A549 (cell line): ENCODE measurements around the gene RXRA.

Source experiments
- BHLHE40 ChIP-seq: IDR thresholded peaks from 2 replicates; pipeline ENCODE4 v1.6.1; 2012; ENCODE audit warnings: low read depth, low read length, inconsistent platforms
- CTCF ChIP-seq: fragments of >200 bp; sonication (Bioruptor Twin); formaldehyde crosslinking; IDR thresholded peaks from 3 replicates; pipeline ENCODE4 v1.5.1; 2016
- EHMT2 ChIP-seq: fragments of 200-600 bp; sonication (generic); IDR thresholded peaks from 2 replicates; pipeline ENCODE4 v1.6.1; 2016; ENCODE audit warnings: antibody characterized with exemption, low read depth, mild to moderate bottlenecking, moderate library complexity
- ESRRA ChIP-seq: fragments of 150-350 bp; IDR thresholded peaks from 2 replicates; pipeline ENCODE4 v1.6.1; 2014; ENCODE audit warnings: mild to moderate bottlenecking, low read length, borderline replicate concordance
- HOXA7 ChIP-seq: fragments of 250-450 bp; sonication (Bioruptor Pico); IDR thresholded peaks from 2 replicates; pipeline ENCODE4 v1.5.0; 2020; ENCODE audit warnings: mild to moderate bottlenecking, moderate library complexity
- JUNB ChIP-seq: fragments of >200 bp; sonication (Bioruptor Twin); formaldehyde crosslinking; IDR thresholded peaks from 2 replicates; pipeline ENCODE4 v1.6.1; 2016
- MAX ChIP-seq: IDR thresholded peaks from 2 replicates; pipeline ENCODE4 v1.6.1; 2012
- POLR2A ChIP-seq: IDR thresholded peaks from 2 replicates; pipeline ENCODE4 v1.6.1; 2012; ENCODE audit warnings: mild to moderate bottlenecking, low read length
- RAD21 ChIP-seq, 2 experiments: fragments of >200 bp in 1 of 2; sonication (Bioruptor Twin) in 1 of 2; formaldehyde crosslinking in 1 of 2; IDR thresholded peaks in 1 of 2; conservative IDR thresholded peaks in 1 of 2; 2 replicates in 1 of 2; 3 replicates in 1 of 2; pipeline ENCODE4 v1.6.1; 2012 to 2018; ENCODE audit warnings: inconsistent platforms in 1 of 2

DNA sequence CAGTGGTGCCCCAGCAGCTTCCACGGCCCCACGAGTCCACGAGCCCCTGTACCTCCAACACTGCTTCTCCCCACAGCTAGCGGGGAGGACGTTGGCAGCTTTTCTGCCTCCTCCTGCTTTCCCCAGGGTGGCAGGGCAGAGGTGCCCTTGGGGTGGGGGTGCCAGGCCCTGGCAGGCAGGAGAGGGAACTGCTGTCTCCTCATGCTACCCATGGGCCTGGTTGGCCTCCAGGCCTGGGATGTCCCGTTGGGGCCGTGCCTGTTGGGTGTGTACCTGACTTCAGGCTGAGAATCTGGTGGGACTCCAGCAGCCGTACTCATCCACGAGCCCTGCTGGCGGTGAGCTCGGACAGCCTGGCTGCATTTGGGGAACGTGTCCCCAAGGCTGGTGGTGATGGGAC, 27.3 kb downstream of the RXRA start:
- TF ChIP-seq CTCF, result no peak
- TF ChIP-seq MAX, result no peak
- TF ChIP-seq ESRRA, result no peak
- no peak for TF ChIP-seq POLR2A
- TF ChIP-seq RAD21 (conservative IDR thresholded peaks at IDR 0.05 in 1 of 2, IDR thresholded peaks at IDR 0.05 in 1 of 2), result no peak
- no peak for TF ChIP-seq BHLHE40
- no peak for TF ChIP-seq HOXA7 (CRISPR knock-in tag)
- TF ChIP-seq EHMT2, result no peak
- TF ChIP-seq JUNB, result no peak
